HTERT RPE-1 (cell line): Measurements from ENCODE around the gene SULT1A1.

Source experiments
- in situ Hi-C: fragments of 300-500 bp; cut with MboI; formaldehyde crosslinking; loops from 4 replicates; pipeline ENCODE4 v1.14.3; 2020; ENCODE audit warnings: low sequenced_read_pairs

Gene SULT1A1

DNA sequence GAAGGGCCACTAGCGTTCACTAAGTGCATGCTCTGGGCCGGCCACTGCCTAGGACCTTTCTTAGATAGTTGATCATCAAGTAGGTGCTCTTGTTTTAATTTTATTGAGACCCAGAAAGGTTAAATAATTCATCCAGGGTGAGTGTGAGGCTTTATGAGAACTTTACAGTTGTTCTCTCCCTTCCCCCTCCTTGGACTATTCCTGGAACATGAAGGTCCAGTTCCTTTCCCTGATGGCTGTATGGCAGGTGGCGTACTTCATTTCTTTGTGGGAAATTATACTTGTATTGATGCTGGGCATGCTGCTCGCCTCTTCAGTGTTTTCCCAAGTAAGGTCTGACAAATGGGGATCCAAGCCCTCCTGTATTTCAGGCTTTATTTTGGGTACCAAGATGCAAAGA lies 47.6 kb downstream of the SULT1A1 start:
- in situ Hi-C loops = no loop called here

DNA sequence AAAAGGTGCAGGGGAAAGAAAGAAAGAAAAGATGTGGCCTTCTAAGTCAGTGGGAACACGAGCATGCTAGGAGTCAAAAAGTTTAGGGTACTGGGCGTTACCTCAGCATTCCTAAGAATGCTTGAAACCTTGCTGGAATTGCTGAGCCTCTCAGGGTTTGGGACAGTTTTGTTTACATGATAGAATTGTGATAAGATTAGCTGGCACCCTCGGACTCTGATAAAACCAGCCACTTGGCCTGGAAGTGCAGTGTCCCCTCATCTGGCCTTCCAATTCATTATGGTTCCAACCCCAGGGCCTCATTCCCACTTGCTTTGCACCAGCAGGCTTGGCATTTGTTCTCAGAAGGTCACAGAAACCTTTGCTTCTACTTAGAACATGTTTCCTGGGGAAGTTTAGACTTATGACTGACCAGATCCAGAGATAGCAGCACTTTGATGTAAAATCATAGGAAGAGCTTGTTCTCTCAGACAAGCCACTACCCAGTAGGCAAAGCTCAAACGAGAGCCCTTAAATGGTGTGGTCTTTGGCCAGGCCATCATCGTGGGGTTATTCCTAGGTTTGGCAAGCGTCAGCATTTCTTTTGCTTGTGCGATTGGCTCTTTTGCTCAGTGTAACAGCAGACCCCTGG lies 48.2 kb downstream of the SULT1A1 start:
- in situ Hi-C loops = no loop called here

DNA sequence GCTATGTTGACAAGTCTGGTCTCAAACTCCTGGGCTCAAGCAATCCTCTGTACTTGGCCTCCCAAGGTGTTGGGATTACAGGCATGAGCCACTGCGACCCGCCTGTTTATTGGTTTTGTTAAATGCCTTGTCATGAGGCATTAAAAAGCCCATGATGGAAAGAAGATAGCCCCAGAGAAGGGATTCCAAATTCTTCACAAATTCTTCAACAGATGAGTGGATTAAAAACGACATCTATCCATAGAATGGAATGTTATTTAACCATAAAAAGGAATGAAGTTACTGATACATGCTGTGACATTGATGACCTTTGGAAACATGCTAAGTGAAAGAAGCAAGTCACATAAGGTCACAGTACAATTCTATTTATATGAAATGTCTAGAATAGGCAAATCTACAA lies 51.4 kb downstream of the SULT1A1 start:
- in situ Hi-C loops = no loop called here

DNA sequence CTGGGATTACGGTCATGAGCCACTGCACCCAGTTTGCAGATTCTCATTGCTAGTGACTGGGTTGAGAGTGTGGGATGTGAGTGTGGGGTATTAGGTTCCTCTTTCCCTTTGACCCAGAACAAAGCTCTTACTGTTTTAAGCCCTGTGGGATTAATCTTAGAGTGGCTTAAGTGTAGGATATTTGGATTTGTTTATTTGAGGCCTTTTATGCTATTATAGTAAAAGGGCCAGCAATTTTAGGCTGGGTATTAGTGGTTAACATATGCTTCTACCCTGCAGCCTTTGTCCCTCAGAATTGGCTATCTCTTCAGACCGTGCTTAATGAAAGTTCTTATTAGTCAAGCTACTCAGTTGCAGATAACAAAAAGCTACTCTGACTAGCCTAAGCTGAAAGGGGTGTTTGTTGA lies 52.9 kb downstream of the SULT1A1 start:
- in situ Hi-C loops = no loop called here

DNA sequence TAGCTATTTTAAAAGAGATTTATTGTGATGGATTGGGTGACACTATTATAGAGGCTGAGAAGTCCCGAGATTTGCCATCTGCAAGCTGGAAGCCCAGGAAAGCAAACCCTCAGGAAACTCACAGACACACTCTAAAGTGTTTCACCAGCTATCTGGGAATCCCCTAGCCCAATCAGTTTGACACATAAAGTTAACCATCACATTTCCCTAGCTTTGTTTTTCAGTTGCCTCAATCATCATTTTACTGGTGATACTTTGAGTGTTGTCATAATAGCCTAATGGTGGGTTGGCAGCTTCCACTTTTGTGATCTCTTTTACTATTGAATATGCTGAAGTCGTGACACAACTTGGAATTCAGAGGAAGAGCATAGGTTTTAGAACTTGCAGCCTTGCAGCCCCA lies 54.3 kb downstream of the SULT1A1 start:
- in situ Hi-C loops = no loop called here
